Endothelial cell (in vitro differentiated cells): ENCODE results near the gene GBP6. TPM values are rescaled to one million over a fixed set of nuclear protein-coding genes. Genes with fewer than 3 reads are reported as not detected.
"Not testable (repeated sequence)": the region's sequence is repeated elsewhere in the genome, so short reads cannot be mapped to it uniquely, and the experiment has no call there.

Experiments
- DNase-seq: peaks from one replicate; pipeline ENCODE4 v3.0.0; 2021; ENCODE audit warnings: low spot score
- H3K27ac Mint-ChIP-seq: one replicate; pipeline ENCODE4 v1.8.0; 2021; ENCODE audit warnings: mixed read lengths, inconsistent platforms; ENCODE audit not compliant: unreplicated experiment
- H3K27me3 Mint-ChIP-seq: one replicate; pipeline ENCODE4 v1.8.0; 2021; ENCODE audit warnings: mild to moderate bottlenecking, moderate library complexity, mixed read lengths, inconsistent platforms; ENCODE audit not compliant: unreplicated experiment
- H3K36me3 Mint-ChIP-seq: one replicate; pipeline ENCODE4 v1.8.0; 2021; ENCODE audit warnings: mild to moderate bottlenecking, low read depth, mixed read lengths, inconsistent platforms; ENCODE audit not compliant: unreplicated experiment
- H3K4me1 Mint-ChIP-seq: one replicate; pipeline ENCODE4 v1.8.0; 2021; ENCODE audit warnings: mild to moderate bottlenecking, mixed read lengths, inconsistent platforms; ENCODE audit not compliant: unreplicated experiment
- H3K4me3 Mint-ChIP-seq: one replicate; pipeline ENCODE4 v1.8.0; 2021; ENCODE audit warnings: mild to moderate bottlenecking, mixed read lengths, inconsistent platforms; ENCODE audit not compliant: unreplicated experiment
- H3K9me3 Mint-ChIP-seq: one replicate; pipeline ENCODE4 v1.8.0; 2021; ENCODE audit warnings: mixed read lengths, inconsistent platforms; ENCODE audit not compliant: unreplicated experiment
- total RNA-seq: library from RNA; stranded (reverse); fragmentation: NEBNext Ultra II Directional; extraction: Animal tissue kit (Norgen Biotek cat#: 25700); gene quantifications from one replicate; pipeline ENCODE4 v1.2.1, GENCODE V29; 2021; ENCODE audit not compliant: unreplicated experiment
- TF ChIP-seq, protein P1 (sequence below): fragments of 200-600 bp; sonication (generic); IDR thresholded peaks from one replicate; pipeline ENCODE4 v1.5.0; 2021; ENCODE audit warnings: antibody characterized with exemption; ENCODE audit not compliant: unreplicated experiment

The GBP6 gene
- total RNA-seq, 1 donor from 2014 or later, result 0.26 TPM

- DNase-seq, result no peak
- Mint-ChIP-seq H3K27me3 (peaks cover 2% of the 10 kb centered on the region), H3K27ac (no peak overlapping the region), H3K9me3 (no peaks in the 10 kb centered on the region), H3K4me3 (no peak overlapping the region), H3K36me3 (no peaks in the 10 kb centered on the region), H3K4me1 (peaks cover 10% of the 10 kb centered on the region)
- TF ChIP-seq, protein P1, sequence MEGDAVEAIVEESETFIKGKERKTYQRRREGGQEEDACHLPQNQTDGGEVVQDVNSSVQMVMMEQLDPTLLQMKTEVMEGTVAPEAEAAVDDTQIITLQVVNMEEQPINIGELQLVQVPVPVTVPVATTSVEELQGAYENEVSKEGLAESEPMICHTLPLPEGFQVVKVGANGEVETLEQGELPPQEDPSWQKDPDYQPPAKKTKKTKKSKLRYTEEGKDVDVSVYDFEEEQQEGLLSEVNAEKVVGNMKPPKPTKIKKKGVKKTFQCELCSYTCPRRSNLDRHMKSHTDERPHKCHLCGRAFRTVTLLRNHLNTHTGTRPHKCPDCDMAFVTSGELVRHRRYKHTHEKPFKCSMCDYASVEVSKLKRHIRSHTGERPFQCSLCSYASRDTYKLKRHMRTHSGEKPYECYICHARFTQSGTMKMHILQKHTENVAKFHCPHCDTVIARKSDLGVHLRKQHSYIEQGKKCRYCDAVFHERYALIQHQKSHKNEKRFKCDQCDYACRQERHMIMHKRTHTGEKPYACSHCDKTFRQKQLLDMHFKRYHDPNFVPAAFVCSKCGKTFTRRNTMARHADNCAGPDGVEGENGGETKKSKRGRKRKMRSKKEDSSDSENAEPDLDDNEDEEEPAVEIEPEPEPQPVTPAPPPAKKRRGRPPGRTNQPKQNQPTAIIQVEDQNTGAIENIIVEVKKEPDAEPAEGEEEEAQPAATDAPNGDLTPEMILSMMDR, result no peak
These were observed 28.4 kb upstream of the GBP6 start for GRCh38 chr1:89335486-89335885.

- no peak overlapping the region for H3K27ac Mint-ChIP-seq
- H3K4me3 Mint-ChIP-seq, result no peak overlapping the region
- peaks cover 2% of the 10 kb centered on the region for H3K27me3 Mint-ChIP-seq
- TF ChIP-seq, protein P1, result no peak
- DNase-seq, result no peak
- H3K36me3 Mint-ChIP-seq, result no peaks in the 10 kb centered on the region
- peaks cover 3% of the 10 kb centered on the region for H3K4me1 Mint-ChIP-seq
- no peaks in the 10 kb centered on the region for H3K9me3 Mint-ChIP-seq
These were observed 26.0 kb upstream of the GBP6 start for GRCh38 chr1:89337903-89338302.

DNA sequence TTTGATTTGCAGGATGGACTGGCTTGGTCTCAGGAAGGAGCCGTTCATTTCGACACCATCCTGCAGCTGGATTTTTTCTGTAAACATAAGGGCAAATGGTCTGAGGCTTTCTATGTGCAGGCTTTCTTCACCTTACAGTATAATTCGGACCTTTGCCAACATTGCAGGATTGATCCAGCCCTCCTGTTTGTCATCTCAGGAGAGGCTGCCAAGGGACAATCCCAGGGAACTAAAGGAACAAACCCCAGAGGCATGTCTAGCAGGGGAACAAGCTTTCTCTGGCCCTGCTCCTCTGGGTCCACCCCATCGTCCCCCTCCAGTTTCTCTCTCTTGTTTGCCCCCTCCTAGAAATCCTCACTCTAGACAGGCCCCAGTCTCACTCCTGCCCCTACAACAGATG, 24.8 kb upstream of the GBP6 start:
- Mint-ChIP-seq H3K4me3 (no peak overlapping the region), H3K4me1 (peaks cover 3% of the 10 kb centered on the region), H3K27ac (no peak overlapping the region), H3K9me3 (no peaks in the 10 kb centered on the region), H3K36me3 (no peaks in the 10 kb centered on the region), H3K27me3 (peaks cover 2% of the 10 kb centered on the region)
- no peak for DNase-seq
- TF ChIP-seq, protein P1, result no peak

DNA sequence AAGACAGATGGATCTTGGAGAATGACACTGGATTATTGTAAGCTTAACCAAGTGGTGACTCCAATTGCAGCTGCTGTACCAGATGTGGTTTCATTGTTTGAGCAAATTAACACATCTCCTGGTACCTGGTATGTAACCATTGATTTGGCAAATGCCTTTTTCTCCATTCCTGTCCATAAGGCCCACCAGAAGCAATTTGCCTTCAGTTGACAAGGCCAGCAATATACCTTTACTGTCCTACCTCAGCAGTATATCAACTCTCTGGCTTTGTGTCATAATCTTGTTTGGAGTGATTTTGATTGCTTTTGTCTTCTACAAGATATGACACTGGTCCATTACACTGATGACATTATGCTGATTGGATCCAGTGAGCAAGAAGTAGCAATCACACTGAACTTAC, 18.4 kb upstream of the GBP6 start:
- not testable (repeated sequence) for H3K36me3 Mint-ChIP-seq, H3K4me1 Mint-ChIP-seq, H3K4me3 Mint-ChIP-seq, H3K27ac Mint-ChIP-seq, H3K9me3 Mint-ChIP-seq, DNase-seq, H3K27me3 Mint-ChIP-seq

GRCh38 chr1:89347296-89347695, 16.6 kb upstream of the GBP6 start:
- Mint-ChIP-seq H3K9me3 (no peaks in the 10 kb centered on the region), H3K27ac (no peak overlapping the region), H3K4me1 (no peaks in the 10 kb centered on the region), H3K4me3 (no peak overlapping the region), H3K36me3 (no peaks in the 10 kb centered on the region), H3K27me3 (peaks cover 5% of the 10 kb centered on the region)
- TF ChIP-seq, protein P1, result no peak
- no peak for DNase-seq

DNA sequence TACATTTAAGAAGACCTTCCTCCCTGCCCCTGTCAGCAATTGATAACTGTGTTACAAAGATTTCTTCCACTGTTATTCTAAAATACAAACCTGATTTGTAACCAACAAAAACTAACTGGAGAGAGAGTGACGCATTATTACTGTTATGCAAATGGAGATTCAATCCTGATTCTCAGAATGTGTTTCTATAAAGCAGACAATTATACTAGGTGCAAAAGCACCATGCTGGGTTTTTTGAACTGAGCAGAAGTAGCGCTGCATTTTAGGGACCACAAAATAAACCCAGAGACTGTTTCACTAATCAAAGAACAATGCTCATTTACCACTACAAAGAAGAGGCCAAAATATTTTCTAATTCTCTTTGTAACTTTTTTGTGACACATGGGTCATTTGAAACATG, 13.6 kb upstream of the GBP6 start:
- Mint-ChIP-seq H3K4me3 (no peak overlapping the region), H3K27me3 (peaks cover 5% of the 10 kb centered on the region), H3K27ac (no peak overlapping the region), H3K4me1 (no peaks in the 10 kb centered on the region), H3K9me3 (no peaks in the 10 kb centered on the region), H3K36me3 (no peaks in the 10 kb centered on the region)
- DNase-seq, result no peak
- TF ChIP-seq, protein P1, result no peak
